H1 (cell line): ENCODE results near the gene FBXO46. TPM values are rescaled to one million over a fixed set of nuclear protein-coding genes. Genes with fewer than 3 reads are reported as not detected.

Experiments
- CTCF ChIA-PET: fragments of 300-600 bp; sonication (Branson Sonifier 250); formaldehyde crosslinking; loops from one replicate; lab custom pipeline; 2021; ENCODE audit not compliant: partially characterized antibody; lab: Charles Lee
- POLR2A ChIA-PET: fragments of 300-600 bp; sonication (Branson Sonifier 250); formaldehyde crosslinking; loops from one replicate; lab custom pipeline; 2021; ENCODE audit warnings: inconsistent platforms; ENCODE audit not compliant: partially characterized antibody; lab: Charles Lee
- DNase-seq, 2 experiments: peaks; one replicate each; pipeline versions ENCODE4 v3.0.0 to v3.0.0-alpha.2; 2010 to 2022; ENCODE audit warnings: low spot score in 2 of 2, low read depth in 1 of 2, mixed read lengths in 1 of 2
- FAIRE-seq: peaks from 2 replicates; lab custom pipeline; 2011; peaks lifted over from hg19 to GRCh38; lab: Jason Lieb, UNC
- H2AFZ ChIP-seq: 2 replicates; pipeline ENCODE4 v1.8.1; 2012; ENCODE audit warnings: low read length, inconsistent platforms
- H2AK5ac ChIP-seq: 2 replicates; pipeline ENCODE4 v1.6.1; 2013; ENCODE audit warnings: low read depth, low read length
- H2BK120ac ChIP-seq: replicated peaks from 2 replicates; pipeline ENCODE3; 2013; ENCODE audit warnings: low read depth, low read length, inconsistent platforms
- H2BK12ac ChIP-seq: 2 replicates; pipeline ENCODE4 v1.6.1; 2013; ENCODE audit warnings: low read depth, low read length
- H2BK15ac ChIP-seq: 2 replicates; pipeline ENCODE4 v1.6.1; 2013; ENCODE audit warnings: low read length
- H2BK20ac ChIP-seq: 2 replicates; pipeline ENCODE4 v1.6.1; 2013; ENCODE audit warnings: low read length
- H2BK5ac ChIP-seq: 2 replicates; pipeline ENCODE4 v1.6.1; 2013; ENCODE audit warnings: low read depth, low read length
- H3K14ac ChIP-seq: 2 replicates; pipeline ENCODE4 v1.6.1; 2013; ENCODE audit warnings: inconsistent platforms; ENCODE audit not compliant: insufficient read length
- H3K18ac ChIP-seq: 2 replicates; pipeline ENCODE4 v1.6.1; 2013; ENCODE audit warnings: low read length; ENCODE audit errors: extremely low read depth
- H3K23ac ChIP-seq: 2 replicates; pipeline ENCODE4 v1.6.1; 2013; ENCODE audit warnings: inconsistent platforms; ENCODE audit not compliant: insufficient read length
- H3K23me2 ChIP-seq: 2 replicates; pipeline ENCODE4 v1.6.1; 2013; ENCODE audit warnings: low read depth, low read length
- H3K27ac ChIP-seq: 2 replicates; pipeline ENCODE4 v1.6.1; 2011; ENCODE audit warnings: low read depth, low read length, inconsistent platforms
- H3K27me3 ChIP-seq, 4 experiments: replicated peaks in 1 of 4; 1 replicate in 1 of 4; 2 replicates in 3 of 4; pipeline versions ENCODE4 v1.6.1 to v1.8.1; 2011 to 2013; ENCODE audit warnings: low read length in 3 of 4, mild to moderate bottlenecking in 3 of 4, inconsistent platforms in 2 of 4, mixed read lengths in 2 of 4, moderate library complexity in 1 of 4; ENCODE audit not compliant: control insufficient read depth in 3 of 4, insufficient read depth in 3 of 4; ENCODE audit errors: extremely low read depth in 1 of 4
- H3K36me3 ChIP-seq, 4 experiments: 2 replicates each; pipeline versions ENCODE4 v1.6.1 to v1.8.1; 2011 to 2013; ENCODE audit warnings: mild to moderate bottlenecking in 4 of 4, low read length in 3 of 4, moderate library complexity in 2 of 4, control low read depth in 1 of 4, inconsistent platforms in 1 of 4; ENCODE audit not compliant: insufficient read depth in 4 of 4, control insufficient read depth in 2 of 4
- H3K4ac ChIP-seq: replicated peaks from 2 replicates; pipeline ENCODE3; 2013; ENCODE audit warnings: low read length, low read depth, mixed read lengths, inconsistent platforms; ENCODE audit not compliant: insufficient read length
- H3K4me1 ChIP-seq, 4 experiments: replicated peaks in 1 of 4; 1 replicate in 1 of 4; 2 replicates in 3 of 4; pipeline versions ENCODE4 v1.6.1 to v1.8.1; 2011 to 2013; ENCODE audit warnings: low read length in 3 of 4, inconsistent platforms in 2 of 4, mixed read lengths in 1 of 4; ENCODE audit not compliant: insufficient read depth in 4 of 4, control insufficient read depth in 3 of 4
- H3K4me2 ChIP-seq, 2 experiments: 2 replicates each; pipeline versions ENCODE4 v1.6.1 to v1.8.1; 2011 to 2013; ENCODE audit warnings: low read depth in 2 of 2, low read length in 2 of 2, control low read depth in 1 of 2, inconsistent platforms in 1 of 2, mild to moderate bottlenecking in 1 of 2; ENCODE audit not compliant: insufficient read depth in 1 of 2
- H3K4me3 ChIP-seq, 4 experiments: fragments of 200-600, 300-600 bp in 1 of 4; sonication (generic), shearing (Covaris generic), sonication (Bioruptor Twin) in 1 of 4; 2 replicates each; pipeline versions ENCODE4 v1.5.1 to v1.8.1; 2011 to 2016; ENCODE audit warnings: low read length in 4 of 4, low read depth in 3 of 4, control low read depth in 2 of 4, inconsistent platforms in 2 of 4, mild to moderate bottlenecking in 2 of 4, mixed read lengths in 1 of 4, moderate library complexity in 1 of 4; ENCODE audit not compliant: insufficient read depth in 2 of 4; ENCODE audit errors: extremely low read depth in 1 of 4
- H3K56ac ChIP-seq: replicated peaks from 2 replicates; pipeline ENCODE3; 2013; ENCODE audit warnings: low read depth, mild to moderate bottlenecking, mixed read lengths, low read length, inconsistent platforms; ENCODE audit not compliant: insufficient read length
- H3K79me1 ChIP-seq: 2 replicates; pipeline ENCODE4 v1.6.1; 2013; ENCODE audit warnings: low read depth, low read length, control low read depth
- H3K79me2 ChIP-seq, 2 experiments: 2 replicates each; pipeline versions ENCODE4 v1.6.1 to v1.8.1; 2012 to 2013; ENCODE audit warnings: low read length in 2 of 2, mild to moderate bottlenecking in 2 of 2, inconsistent platforms in 1 of 2; ENCODE audit not compliant: insufficient read depth in 2 of 2, control insufficient read depth in 1 of 2
- H3K9ac ChIP-seq, 4 experiments: replicated peaks in 1 of 4; 1 replicate in 1 of 4; 2 replicates in 3 of 4; pipeline versions ENCODE4 v1.6.1 to v1.8.1; 2011 to 2013; ENCODE audit warnings: low read depth in 3 of 4, low read length in 3 of 4, control low read depth in 2 of 4, mild to moderate bottlenecking in 2 of 4, moderate library complexity in 2 of 4, inconsistent platforms in 1 of 4; ENCODE audit errors: extremely low read depth in 1 of 4
- H3K9me3 ChIP-seq, 2 experiments: 2 replicates each; pipeline versions ENCODE4 v1.6.1 to v1.8.1; 2012 to 2013; ENCODE audit warnings: mild to moderate bottlenecking in 2 of 2, moderate library complexity in 2 of 2, control low read depth in 1 of 2, inconsistent platforms in 1 of 2, low read depth in 1 of 2, low read length in 1 of 2, mixed read lengths in 1 of 2; ENCODE audit not compliant: insufficient read depth in 2 of 2
- H4K20me1 ChIP-seq, 2 experiments: replicated peaks in 1 of 2; 2 replicates each; pipeline versions ENCODE3 to v1.8.1; 2011 to 2013; ENCODE audit warnings: inconsistent platforms in 2 of 2, low read length in 2 of 2, mild to moderate bottlenecking in 1 of 2; ENCODE audit not compliant: insufficient read depth in 2 of 2, control insufficient read depth in 1 of 2
- H4K5ac ChIP-seq: 2 replicates; pipeline ENCODE4 v1.6.1; 2013; ENCODE audit warnings: low read length, low read depth, mixed read lengths, inconsistent platforms; ENCODE audit not compliant: insufficient read length
- H4K8ac ChIP-seq: 2 replicates; pipeline ENCODE4 v1.8.0; 2013; ENCODE audit warnings: mild to moderate bottlenecking, moderate library complexity, low read length, inconsistent platforms; ENCODE audit not compliant: insufficient read depth; ENCODE audit errors: extremely low read depth
- H4K91ac ChIP-seq: replicated peaks from 2 replicates; pipeline ENCODE3; 2013; ENCODE audit warnings: low read length, mixed read lengths, inconsistent platforms; ENCODE audit not compliant: insufficient read length
- BACH1 ChIP-seq: IDR thresholded peaks from 2 replicates; pipeline ENCODE4 v1.6.1; 2012; ENCODE audit warnings: low read length, improper control_type of control experiment
- BCL11A ChIP-seq, 2 experiments: IDR thresholded peaks; one replicate each; pipeline ENCODE4 v1.6.1; 2011; ENCODE audit warnings: low read depth in 2 of 2, low read length in 2 of 2, mild to moderate bottlenecking in 2 of 2
- BRCA1 ChIP-seq: IDR thresholded peaks from 2 replicates; pipeline ENCODE4 v1.6.1; 2012; ENCODE audit warnings: low read depth, low read length, improper control_type of control experiment
- CBX8 ChIP-seq: fragments of 300-800, 300-1000 bp; sonication (generic); IDR thresholded peaks from 2 replicates; pipeline ENCODE4 v1.7.1; 2016; ENCODE audit warnings: low read depth, low read length, borderline replicate concordance
- CHD1 ChIP-seq: IDR thresholded peaks from 2 replicates; pipeline ENCODE4 v1.6.1; 2012; ENCODE audit warnings: low read depth, low read length, improper control_type of control experiment
- EGR1 ChIP-seq: IDR thresholded peaks from 2 replicates; pipeline ENCODE4 v1.6.1; 2011; ENCODE audit warnings: low read depth, low read length, borderline replicate concordance
- HDAC6 ChIP-seq: IDR thresholded peaks from one replicate; pipeline ENCODE4 v1.7.1; 2012; ENCODE audit warnings: low read depth, mild to moderate bottlenecking, inconsistent platforms, low read length, moderate library complexity
- POLR2A ChIP-seq, 2 experiments: IDR thresholded peaks; 1 replicate in 1 of 2; 2 replicates in 1 of 2; pipeline ENCODE4 v1.6.1; 2011; ENCODE audit warnings: low read depth in 2 of 2, low read length in 2 of 2, mild to moderate bottlenecking in 2 of 2; ENCODE audit errors: control extremely low read depth in 1 of 2
- POLR2AphosphoS5 ChIP-seq: IDR thresholded peaks from 2 replicates; pipeline ENCODE4 v1.6.1; 2011; ENCODE audit warnings: low read depth, low read length
- RBBP5 ChIP-seq: IDR thresholded peaks from 2 replicates; pipeline ENCODE4 v1.7.1; 2012; ENCODE audit warnings: low read depth, mild to moderate bottlenecking, inconsistent platforms, low read length, moderate library complexity, borderline replicate concordance
- SIX5 ChIP-seq: IDR thresholded peaks from 2 replicates; pipeline ENCODE4 v1.6.1; 2011; ENCODE audit warnings: mild to moderate bottlenecking, low read depth, low read length
- SP4 ChIP-seq: IDR thresholded peaks from 2 replicates; pipeline ENCODE4 v1.6.1; 2012; ENCODE audit warnings: low read length, inconsistent platforms
- SRF ChIP-seq: IDR thresholded peaks from 2 replicates; pipeline ENCODE4 v1.6.1; 2011; ENCODE audit warnings: mild to moderate bottlenecking, low read depth, low read length, moderate library complexity
- USF2 ChIP-seq: IDR thresholded peaks from 2 replicates; pipeline ENCODE4 v1.6.1; 2011; ENCODE audit warnings: low read length, improper control_type of control experiment
- WGBS, 2 experiments: shearing (Covaris generic) in 1 of 2; methylation state at CpG; one replicate each; pipeline versions ENCODE4 v1.1.6 to v1.1.7; 2013 to 2015; ENCODE audit warnings: low lambda C conversion rate in 2 of 2, mixed read lengths in 2 of 2, inconsistent platforms in 1 of 2, low coverage in 1 of 2, missing lambda C conversion rate in 1 of 2; ENCODE audit not compliant: insufficient replicate concordance in 2 of 2, insufficient coverage in 1 of 2, insufficient read length in 1 of 2; ENCODE audit errors: extremely low coverage in 1 of 2, missing lambda C conversion rate in 1 of 2; 5-methylcytosine and 5-hydroxymethylcytosine counted together
- polyA plus RNA-seq, 7 experiments: library from polyadenylated mRNA; depleted of rRNA in 3 of 7; stranded (reverse) in 5 of 7; unstranded in 2 of 7; fragments of >200 nt in 5 of 7; fragments of 200-250 nt in 2 of 7; gene quantifications; 1 replicate in 5 of 7; 2 replicates in 1 of 7; 4 replicates in 1 of 7; pipeline versions ENCODE4 v1.2.1 to v1.2.3, GENCODE V29; 2011 to 2013; ENCODE audit warnings: missing spikeins in 2 of 7, mixed read lengths in 2 of 7
- total RNA-seq: library from RNA; stranded (reverse); fragmentation: NEBNext Ultra II Directional; extraction: Animal tissue kit (Norgen Biotek cat#: 25700); gene quantifications from 2 replicates; pipeline ENCODE4 v1.2.1, GENCODE V29; 2021

The FBXO46 gene
- total and polyA plus RNA-seq, 2 of the 8 experiments (the other 6 are each of a cell fraction or from before 2014, with no cell fraction given) = 11.2 to 38.9 TPM

DNA sequence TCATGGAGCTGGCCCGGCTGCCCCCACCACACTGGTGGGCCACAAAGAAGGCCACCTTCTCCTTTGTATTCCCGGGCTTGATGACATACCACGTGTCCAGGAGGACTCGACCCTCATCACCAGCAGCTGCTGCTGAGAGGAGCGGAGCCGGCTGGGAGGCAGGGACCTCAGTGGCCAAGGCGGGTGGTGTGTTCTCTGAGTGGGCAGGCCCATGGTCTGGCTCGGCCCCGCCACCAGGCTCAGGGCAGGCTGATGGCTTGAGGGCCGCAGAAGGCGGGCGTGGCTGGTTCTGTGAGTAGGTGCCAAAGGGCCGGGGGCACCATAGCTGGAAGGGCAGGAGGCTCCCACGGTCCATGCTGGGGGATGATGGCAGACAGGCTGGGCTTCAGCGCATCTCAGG lies 17.6 kb downstream of the FBXO46 start:
- peaks cover 5% of the 10 kb centered on the region in 2 experiments for H4K20me1 ChIP-seq
- no peak overlapping the region for H3K27ac ChIP-seq
- H2AK5ac ChIP-seq = no peak overlapping the region
- CTCF ChIA-PET = interaction anchor here (0.6 to 4.2 kb wide), 6 partner anchors 9 to 274 kb away, joined by 3 to 14 read pairs (median 4); no protein-coding TSS in a partner anchor
- H2BK5ac ChIP-seq = no peak overlapping the region
- H3K18ac ChIP-seq = no peak overlapping the region
- H3K23ac ChIP-seq = no peak overlapping the region
- H3K36me3 ChIP-seq = peaks cover 0 to 19% (median 11%) of the 10 kb centered on the region in 4 experiments; a peak in 6 of 8 replicates
- whole genome bisulfite sequencing, 2 experiments = 95% methylated on average over 13 of the region's 15 CpGs; no CpG with 5 or more reads in 1 of the 2 experiments
- H3K79me2 ChIP-seq = peaks cover 8 to 35% of the 10 kb centered on the region in 2 experiments
- H2BK12ac ChIP-seq = no peak overlapping the region
- H2AFZ ChIP-seq = no peak overlapping the region
- no peak overlapping the region for H3K4ac ChIP-seq
- H4K91ac ChIP-seq = no peak overlapping the region
- H3K4me2 ChIP-seq = no peak overlapping the region
- no peak overlapping the region for H3K14ac ChIP-seq
- no peak overlapping the region for H3K4me3 ChIP-seq
- H4K8ac ChIP-seq = no peak overlapping the region
- POLR2A ChIA-PET = interaction anchor here (0.6 to 20.0 kb wide), 5 partner anchors 9 to 53 kb away, joined by 3 to 284 read pairs (median 5); partner anchors contain the start of genes QPCTL, SIX5 and SNRPD2
- no peak for FAIRE-seq
- H3K23me2 ChIP-seq = peaks cover 13% of the 10 kb centered on the region
- 0 out of 2 replicates have a peak overlapping the region, but pooled peaks have one; percentile 46 for H2BK15ac ChIP-seq
- no peak overlapping the region for H3K56ac ChIP-seq
- no peak for DNase-seq
- no peaks in the 10 kb centered on the region for H3K9me3 ChIP-seq
- H3K4me1 ChIP-seq = peaks cover 0 to 8% (median 6%) of the 10 kb centered on the region in 4 experiments; a peak in 6 of 7 replicates
- no peak overlapping the region for H4K5ac ChIP-seq
- H2BK120ac ChIP-seq = no peak overlapping the region
- H3K27me3 ChIP-seq = no peaks in the 10 kb centered on the region
- no peak overlapping the region for H2BK20ac ChIP-seq
- H3K79me1 ChIP-seq = peaks cover 8% of the 10 kb centered on the region
- H3K9ac ChIP-seq = no peak overlapping the region
- TF ChIP-seq RBBP5 = no peak
- no peak for TF ChIP-seq HDAC6
- no peak for TF ChIP-seq BACH1
- TF ChIP-seq USF2 = no peak
- TF ChIP-seq POLR2AphosphoS5 = no peak
- TF ChIP-seq POLR2A (IDR thresholded peaks at IDR 0.05; ENCODE audit: control extremely low read depth in 1 of 2, low read depth in 2 of 2, low read length in 2 of 2) = no peak
- no peak for TF ChIP-seq EGR1
- no peak for TF ChIP-seq CBX8
- no peak for TF ChIP-seq CHD1
- TF ChIP-seq SRF = no peak
- TF ChIP-seq BCL11A (IDR thresholded peaks at IDR 0.05; ENCODE audit: low read depth in 2 of 2, low read length in 2 of 2) = no peak
- no peak for TF ChIP-seq SIX5
- no peak for TF ChIP-seq BRCA1
- no peak for TF ChIP-seq SP4
